Endothelial cell of umbilical vein (primary cell): ENCODE results near the gene TMPRSS15. TPM values are rescaled to one million over a fixed set of nuclear protein-coding genes. Genes with fewer than 3 reads are reported as not detected.

Experiments used
- BruUV-seq: library from RNA; stranded (reverse); fragments of 400-500 nt; replicated peaks from 2 replicates; lab custom pipeline; 2021; lab: Mats Ljungman, UMichigan
- CTCF ChIA-PET: fragments of 300-600, 350-600 bp; sonication (Branson Sonifier 250); formaldehyde crosslinking; loops from one replicate; lab custom pipeline; 2021; ENCODE audit warnings: antibody characterized with exemption, inconsistent platforms; lab: Charles Lee
- POLR2A ChIA-PET: fragments of 300-600, 350-600 bp; sonication (Branson Sonifier 250); formaldehyde crosslinking; loops from one replicate; lab custom pipeline; 2021; ENCODE audit warnings: antibody characterized with exemption, inconsistent platforms; lab: Charles Lee
- DNase-seq: peaks from one replicate; pipeline ENCODE4 v3.0.0-alpha.2; 2011; ENCODE audit warnings: low read depth, low spot score
- FAIRE-seq: peaks from 2 replicates; lab custom pipeline; 2011; peaks lifted over from hg19 to GRCh38; lab: Jason Lieb, UNC
- H2AFZ ChIP-seq: 2 replicates; pipeline ENCODE4 v1.6.0; 2012; ENCODE audit warnings: low read depth, low read length, control low read depth, inconsistent platforms
- H3K27ac ChIP-seq: 2 replicates; pipeline ENCODE4 v1.5.1; 2011; ENCODE audit warnings: low read depth, mild to moderate bottlenecking, control low read depth, low read length, moderate library complexity; ENCODE audit not compliant: insufficient read depth
- H3K27me3 ChIP-seq, 2 experiments: 2 replicates each; pipeline versions ENCODE4 v1.6.0 to v1.6.1; 2011; ENCODE audit warnings: low read length in 2 of 2, mixed read lengths in 1 of 2; ENCODE audit not compliant: control insufficient read depth in 2 of 2, insufficient read depth in 2 of 2
- H3K36me3 ChIP-seq, 2 experiments: 2 replicates in 1 of 2; 3 replicates in 1 of 2; pipeline ENCODE4 v1.5.1; 2011; ENCODE audit warnings: low read length in 2 of 2, mild to moderate bottlenecking in 1 of 2, moderate library complexity in 1 of 2; ENCODE audit not compliant: control insufficient read depth in 2 of 2, insufficient read depth in 2 of 2; ENCODE audit errors: extremely low read depth in 1 of 2
- H3K4me1 ChIP-seq: 3 replicates; pipeline ENCODE4 v1.5.1; 2011; ENCODE audit warnings: mild to moderate bottlenecking, low read length; ENCODE audit not compliant: control insufficient read depth, insufficient read depth; ENCODE audit errors: extremely low read depth
- H3K4me2 ChIP-seq: 2 replicates; pipeline ENCODE4 v1.6.1; 2011; ENCODE audit warnings: low read length, control low read depth, mixed read lengths; ENCODE audit not compliant: insufficient read depth
- H3K4me3 ChIP-seq, 3 experiments: fragments of 200-600 bp in 1 of 3; sonication (generic), shearing (Covaris generic) in 1 of 3; replicated peaks in 1 of 3; 2 replicates each; pipeline ENCODE4 v1.5.1; 2011 to 2016; ENCODE audit warnings: control low read depth in 3 of 3, low read length in 3 of 3, mild to moderate bottlenecking in 2 of 3, inconsistent platforms in 1 of 3, low read depth in 1 of 3, moderate library complexity in 1 of 3; ENCODE audit not compliant: insufficient read depth in 1 of 3
- H3K79me2 ChIP-seq: 2 replicates; pipeline ENCODE4 v1.6.0; 2012; ENCODE audit warnings: low read length, inconsistent platforms; ENCODE audit not compliant: control insufficient read depth, insufficient read depth
- H3K9ac ChIP-seq: replicated peaks from 2 replicates; pipeline ENCODE3; 2011; ENCODE audit warnings: low read length, control low read depth; ENCODE audit not compliant: insufficient read depth; ENCODE audit errors: extremely low read depth
- H3K9me1 ChIP-seq: replicated peaks from 3 replicates; pipeline ENCODE4 v1.6.0; 2011; ENCODE audit warnings: mild to moderate bottlenecking, low read length; ENCODE audit not compliant: control insufficient read depth, insufficient read depth; ENCODE audit errors: extremely low read depth
- H3K9me3 ChIP-seq: replicated peaks from 2 replicates; pipeline ENCODE4 v1.5.1; 2012; ENCODE audit warnings: low read length, inconsistent platforms; ENCODE audit not compliant: control insufficient read depth, insufficient read depth
- H4K20me1 ChIP-seq: replicated peaks from 2 replicates; pipeline ENCODE3; 2011; ENCODE audit warnings: mild to moderate bottlenecking, low read length; ENCODE audit not compliant: control insufficient read depth, insufficient read depth; ENCODE audit errors: extremely low read depth
- CTCF ChIP-seq, 2 donors: IDR thresholded peaks; 1 replicate in 1 of 2; 2 replicates in 1 of 2; pipeline ENCODE4 v1.5.1; 2011; ENCODE audit warnings: low read length in 2 of 2, mild to moderate bottlenecking in 2 of 2, moderate library complexity in 2 of 2, control low read depth in 1 of 2, inconsistent platforms in 1 of 2, low read depth in 1 of 2; ENCODE audit not compliant: insufficient read depth in 1 of 2; ENCODE audit errors: extremely low read depth in 1 of 2
- EZH2 ChIP-seq: IDR thresholded peaks from 2 replicates; pipeline ENCODE4 v1.6.1; 2012; ENCODE audit warnings: borderline replicate concordance, low read depth, mild to moderate bottlenecking, moderate library complexity, low read length, inconsistent platforms; ENCODE audit not compliant: severe bottlenecking
- FOS ChIP-seq: IDR thresholded peaks from 2 replicates; pipeline ENCODE4 v1.6.1; 2011; ENCODE audit warnings: mild to moderate bottlenecking, low read length, moderate library complexity, borderline replicate concordance; ENCODE audit not compliant: insufficient read depth
- GATA2 ChIP-seq: IDR thresholded peaks from 2 replicates; pipeline ENCODE4 v1.7.0; 2011; ENCODE audit warnings: low read depth, mild to moderate bottlenecking, moderate library complexity, mixed read lengths, low read length; ENCODE audit not compliant: insufficient read length, insufficient read depth
- JUN ChIP-seq: IDR thresholded peaks from 2 replicates; pipeline ENCODE4 v1.6.1; 2011; ENCODE audit warnings: borderline replicate concordance, low read depth; ENCODE audit not compliant: insufficient read length, insufficient read depth
- MAX ChIP-seq: IDR thresholded peaks from 2 replicates; pipeline ENCODE4 v1.6.1; 2011; ENCODE audit not compliant: insufficient read depth, insufficient read length
- MYC ChIP-seq: IDR thresholded peaks from one replicate; pipeline ENCODE4 v1.6.1; 2011; ENCODE audit warnings: mild to moderate bottlenecking, low read depth, low read length
- POLR2A ChIP-seq: IDR thresholded peaks from 2 replicates; pipeline ENCODE4 v1.6.1; 2012; ENCODE audit warnings: low read depth, mild to moderate bottlenecking, control low read depth, low read length
- POLR2AphosphoS5 ChIP-seq: IDR thresholded peaks from 2 replicates; pipeline ENCODE4 v1.6.1; 2012; ENCODE audit warnings: low read depth, mild to moderate bottlenecking, control low read depth, low read length, moderate library complexity; ENCODE audit not compliant: insufficient read depth
- dilution Hi-C: fragments of 300-500 bp; cut with MboI; formaldehyde crosslinking; loops from one replicate; pipeline ENCODE4 v1.15.0; 2019; ENCODE audit warnings: low sequenced_read_pairs; ENCODE audit not compliant: extremely low pct_ligation_motif_present
- intact Hi-C: fragments of 100-400 bp; cut with micrococcal nuclease; formaldehyde crosslinking; loops from one replicate; pipeline ENCODE4 v1.10.0; 2022
- polyA plus RNA-seq, 4 experiments: library from polyadenylated mRNA; depleted of rRNA in 3 of 4; stranded (reverse) in 3 of 4; unstranded in 1 of 4; fragments of >200 nt; gene quantifications; 2 replicates each; pipeline versions ENCODE4 v1.2.1 to v1.2.3, GENCODE V29; 2011 to 2012; ENCODE audit warnings: missing spikeins in 1 of 4
- total RNA-seq: library from RNA; stranded (reverse); gene quantifications from 2 replicates; pipeline ENCODE4 v1.2.3, GENCODE V29; 2021

Gene TMPRSS15
- total and polyA plus RNA-seq, 2 donors (not counting 3 experiments of a cell fraction or from before 2014, with no cell fraction given): not detected

- Histone ChIP-seq H3K36me3 (no peaks in the 10 kb centered on the region), H3K79me2 (no peaks in the 10 kb centered on the region), H3K27me3 (peaks cover 11 to 17% of the 10 kb centered on the region in 2 experiments), H3K9me1 (no peaks in the 10 kb centered on the region), H3K27ac (no peak overlapping the region), H2AFZ (no peak overlapping the region), H3K4me1 (no peaks in the 10 kb centered on the region), H3K4me2 (no peak overlapping the region), H3K9me3 (no peaks in the 10 kb centered on the region), H3K4me3 (no peak overlapping the region), H3K9ac (no peak overlapping the region), H4K20me1 (no peaks in the 10 kb centered on the region)
- POLR2A ChIA-PET: no interaction called here
- FAIRE-seq: no peak
- BruUV-seq: no TSS peak
- intact Hi-C loops (no loop called here), dilution Hi-C loops (no loop called here)
- no peak for DNase-seq
- CTCF ChIA-PET: interaction anchor here (0.8 kb wide), 2 partner anchors 17 to 324 kb away, joined by 3 read pairs; no protein-coding TSS in a partner anchor
- TF ChIP-seq MAX: no peak
- TF ChIP-seq JUN: no peak
- TF ChIP-seq CTCF (IDR thresholded peaks at IDR 0.05; ENCODE audit: extremely low read depth in 1 of 2, insufficient read depth in 1 of 2, low read depth in 1 of 2, low read length in 2 of 2): no peak
- no peak for TF ChIP-seq POLR2A
- TF ChIP-seq POLR2AphosphoS5: no peak
- TF ChIP-seq FOS: no peak
- no peak for TF ChIP-seq GATA2
- no peak for TF ChIP-seq EZH2
- TF ChIP-seq MYC: no peak
Measured at GRCh38 chr21:18249672-18250071, 153.9 kb downstream of the TMPRSS15 start.
